Heart left ventricle (tissue), 13 donors: ENCODE measurements around the gene RWDD3.

Source experiments
- CTCF ChIP-seq, 12 donors: fragments of 200-600 bp; sonication (generic) in 4 of 12; IDR thresholded peaks; one replicate each; pipeline versions ENCODE4 v1.5.0 to v1.8.0; 2018 to 2022; ENCODE audit warnings: antibody characterized with exemption in 12 of 12, mild to moderate bottlenecking in 5 of 12
- POLR2A ChIP-seq, 2 donors: fragments of 450-650 bp; IDR thresholded peaks; one replicate each; pipeline ENCODE4 v1.6.1; 2017; ENCODE audit warnings: antibody characterized with exemption in 2 of 2, mild to moderate bottlenecking in 2 of 2, moderate library complexity in 2 of 2
- donor health status: ischemic (EF 13 %, LVEDD 7.1; RV severe dilation, severe dysfunction).
- donor health status: DM: no; HTN: yes; CAD: no.
- donor health status: DM: no; HTN: no; CAD: no.
- donor health status: ischemic (EF 25% LVEDD 6.9; RV normal size, moderate dysfunction).
- donor health status: ischemic (EF 25% LVEDD 5.7; RV mildly dilated, moderate dysfunction).
- donor health status: ischemic (EF 35%, LVEDD 5.7; RV mildly dilated, moderate dysfunction).
- donor health status: nonischemic (EF 11% LVEDD 7.7; RV severe dilation, severe dysfunction).
- donor health status: DM: yes; HTN: yes; CAD: no.
- donor health status: PGD.
- donor health status: ischemic (EF 29% LVEDD 5.4; RV normal size, mild dysfunction).
- donor health status: nonischemic (EF 23%, LVEDD 6.1; RV moderate dilation, normal function).

- TF ChIP-seq CTCF (IDR thresholded peaks at IDR 0.05) (no peak), POLR2A (IDR thresholded peaks at IDR 0.05) (no peak)
These were observed 3.2 kb upstream of the RWDD3 start for GRCh38 chr1:95230768-95231191.
